HG03432 (cell line): Measurements from ENCODE around the gene GSG1L.

Experiments
- ATAC-seq: cut with Tn5 transposase; IDR thresholded peaks from one replicate; pipeline ENCODE4 v1.9.1; 2021; ENCODE audit warnings: mild to moderate bottlenecking, moderate library complexity; ENCODE audit not compliant: unreplicated experiment

GSG1L gene

GRCh38 chr16:28092721-28093384 lies 29.3 kb upstream of the GSG1L start:
- no peak for ATAC-seq

DNA sequence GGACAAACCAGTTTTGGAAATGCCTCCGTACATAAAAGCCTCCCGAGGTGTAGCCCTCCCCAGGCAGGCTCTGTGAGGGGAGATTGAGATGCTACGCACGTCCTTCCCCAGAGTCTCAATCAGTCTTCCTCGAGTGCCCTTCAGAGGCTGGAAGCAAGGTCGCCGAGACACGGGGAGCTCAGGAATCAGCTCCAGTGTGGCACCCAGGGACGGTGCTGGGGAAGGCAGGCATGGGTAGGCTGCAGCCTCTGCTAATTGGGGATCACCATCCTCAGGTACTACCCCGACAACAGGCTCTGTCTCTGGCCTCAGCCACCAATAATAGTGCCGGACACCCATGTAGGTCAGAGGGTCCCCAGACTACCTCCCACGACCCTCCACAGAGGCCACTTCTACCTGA lies 28.1 kb upstream of the GSG1L start:
- no peak for ATAC-seq

- no peak for ATAC-seq
Observed at GRCh38 chr16:28090646-28091377, 27.3 kb upstream of the GSG1L start.

GRCh38 chr16:28089992-28090365 lies 26.5 kb upstream of the GSG1L start:
- ATAC-seq, result no peak

- no peak for ATAC-seq
Observed at GRCh38 chr16:28089205-28089991, 25.9 kb upstream of the GSG1L start.

DNA sequence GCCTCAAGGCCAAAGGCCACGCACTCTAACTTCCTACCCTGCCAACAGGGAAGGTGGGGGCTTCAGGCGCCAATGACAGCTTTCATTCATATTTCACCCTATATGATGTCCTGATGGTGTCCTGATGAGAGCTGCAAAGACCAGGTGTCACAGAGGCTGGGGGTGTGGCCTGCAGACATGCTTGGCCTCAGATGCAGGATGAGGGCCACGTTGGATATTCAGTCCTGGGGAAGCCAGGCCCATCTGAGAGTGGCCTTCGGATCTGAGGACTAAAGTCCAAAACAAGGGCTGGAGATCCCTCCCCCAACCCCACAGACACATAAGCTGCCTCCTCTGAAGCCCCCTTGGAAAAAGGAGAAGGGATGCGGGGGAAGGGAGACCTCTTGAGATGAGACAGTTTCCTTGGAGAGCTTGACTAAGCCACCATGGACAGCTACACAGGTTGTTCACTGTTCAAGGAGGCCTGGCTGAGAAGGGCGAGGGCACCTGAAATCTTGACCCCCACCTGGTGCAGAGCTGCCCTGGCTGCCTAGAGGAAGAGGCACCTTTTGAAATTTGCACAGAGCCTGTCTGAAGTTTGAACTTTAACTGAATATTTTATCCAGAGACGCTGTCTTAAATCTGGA lies 24.3 kb upstream of the GSG1L start:
- no peak for ATAC-seq

DNA sequence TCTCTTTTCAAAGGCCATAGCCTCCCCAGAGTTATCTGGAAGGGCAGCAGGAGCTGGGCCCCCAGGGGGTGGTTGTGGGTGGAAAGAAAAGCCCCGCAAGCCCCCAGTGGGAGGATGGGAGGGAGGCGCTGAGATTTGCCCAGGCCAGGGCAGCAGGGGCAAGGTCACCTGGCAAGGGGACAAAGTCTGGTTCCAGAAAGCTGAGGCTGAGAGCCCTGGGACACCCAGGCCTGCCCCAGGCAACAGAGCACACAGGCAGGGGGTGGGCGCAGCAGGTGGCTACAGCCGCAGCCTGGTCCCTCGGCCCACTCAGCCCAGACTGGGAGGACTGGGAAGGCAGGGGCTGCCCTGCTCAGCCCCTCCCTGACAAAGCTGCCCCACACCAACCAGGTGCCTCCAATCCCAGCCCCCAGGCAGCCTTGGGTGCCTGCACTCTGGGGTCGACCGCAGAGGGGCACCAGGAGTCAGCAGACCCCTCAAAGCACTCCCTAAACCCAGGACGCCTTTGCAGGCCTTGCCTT lies 23.7 kb upstream of the GSG1L start:
- ATAC-seq, result no peak

- ATAC-seq, result no peak
Observed at GRCh38 chr16:28086186-28087139, 22.9 kb upstream of the GSG1L start.

GRCh38 chr16:28085389-28086171 lies 22.1 kb upstream of the GSG1L start:
- ATAC-seq, result no peak

DNA sequence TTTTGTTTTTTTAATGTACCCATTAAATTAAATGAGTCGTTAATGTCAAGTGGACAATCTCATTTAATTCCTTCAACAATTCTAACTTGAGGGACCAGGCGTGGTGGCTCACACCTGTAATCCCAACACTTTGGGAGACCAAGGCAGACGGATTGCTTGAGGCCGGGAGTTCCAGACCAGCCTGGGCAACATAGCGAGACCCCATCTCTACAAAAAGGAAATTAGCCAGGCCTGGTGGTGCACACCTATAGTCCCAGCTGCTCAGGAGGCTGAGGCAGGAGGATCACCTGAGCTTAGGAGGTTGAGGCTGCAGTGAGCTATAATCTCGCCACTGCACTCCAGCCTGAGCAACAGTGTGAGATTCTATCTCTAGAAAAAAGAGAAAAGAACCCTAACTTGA lies 20.7 kb upstream of the GSG1L start:
- ATAC-seq, result no peak

GRCh38 chr16:28082624-28083023 lies 19.1 kb upstream of the GSG1L start:
- ATAC-seq, result no peak

- ATAC-seq, result no peak
Observed at GRCh38 chr16:28081391-28081968, 18.0 kb upstream of the GSG1L start.

- ATAC-seq, result no peak
Observed at GRCh38 chr16:28078261-28078660, 14.7 kb upstream of the GSG1L start.

GRCh38 chr16:28073836-28074235 lies 10.3 kb upstream of the GSG1L start:
- no peak for ATAC-seq

GRCh38 chr16:28072087-28072486 lies 8.6 kb upstream of the GSG1L start:
- no peak for ATAC-seq

GRCh38 chr16:28069971-28070794 lies 6.7 kb upstream of the GSG1L start:
- no peak for ATAC-seq

DNA sequence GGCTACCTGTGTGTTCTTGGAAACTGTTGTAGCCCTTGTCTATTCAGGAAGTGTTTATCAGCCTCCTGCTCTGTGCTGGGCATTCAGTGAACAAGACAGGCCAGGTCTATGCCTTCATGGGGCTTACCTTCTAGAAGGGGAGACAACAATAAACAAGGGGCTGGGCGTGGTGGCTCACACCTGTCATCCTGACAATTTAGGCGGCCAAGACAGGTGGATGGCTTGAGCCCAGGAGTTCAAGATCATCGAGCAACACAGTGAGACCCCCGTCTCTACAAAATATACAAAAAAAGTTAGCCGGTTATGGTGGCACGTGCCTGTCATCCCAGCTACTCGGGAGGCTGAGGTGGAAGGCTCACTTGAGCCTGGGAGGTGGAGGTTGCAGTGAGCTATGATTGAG lies 5.5 kb upstream of the GSG1L start:
- ATAC-seq, result no peak
